Thoracic aorta endothelial cell (primary cell): Measurements from ENCODE around the gene PPP4R1. TPM values are rescaled to one million over a fixed set of nuclear protein-coding genes. Genes with fewer than 3 reads are reported as not detected.

Source experiments
- small RNA-seq: library from RNA; depleted of rRNA; stranded (forward); fragments of <200 nt; gene quantifications from one replicate; pipeline ENCODE3, GENCODE V24; 2012
- total RNA-seq: library from RNA; depleted of rRNA; stranded (reverse); fragments of >200 nt; gene quantifications from 2 replicates; pipeline ENCODE4 v1.2.3, GENCODE V29; 2012

The PPP4R1 gene
- total RNA-seq = 174 and 200 TPM in 2 replicates

DNA sequence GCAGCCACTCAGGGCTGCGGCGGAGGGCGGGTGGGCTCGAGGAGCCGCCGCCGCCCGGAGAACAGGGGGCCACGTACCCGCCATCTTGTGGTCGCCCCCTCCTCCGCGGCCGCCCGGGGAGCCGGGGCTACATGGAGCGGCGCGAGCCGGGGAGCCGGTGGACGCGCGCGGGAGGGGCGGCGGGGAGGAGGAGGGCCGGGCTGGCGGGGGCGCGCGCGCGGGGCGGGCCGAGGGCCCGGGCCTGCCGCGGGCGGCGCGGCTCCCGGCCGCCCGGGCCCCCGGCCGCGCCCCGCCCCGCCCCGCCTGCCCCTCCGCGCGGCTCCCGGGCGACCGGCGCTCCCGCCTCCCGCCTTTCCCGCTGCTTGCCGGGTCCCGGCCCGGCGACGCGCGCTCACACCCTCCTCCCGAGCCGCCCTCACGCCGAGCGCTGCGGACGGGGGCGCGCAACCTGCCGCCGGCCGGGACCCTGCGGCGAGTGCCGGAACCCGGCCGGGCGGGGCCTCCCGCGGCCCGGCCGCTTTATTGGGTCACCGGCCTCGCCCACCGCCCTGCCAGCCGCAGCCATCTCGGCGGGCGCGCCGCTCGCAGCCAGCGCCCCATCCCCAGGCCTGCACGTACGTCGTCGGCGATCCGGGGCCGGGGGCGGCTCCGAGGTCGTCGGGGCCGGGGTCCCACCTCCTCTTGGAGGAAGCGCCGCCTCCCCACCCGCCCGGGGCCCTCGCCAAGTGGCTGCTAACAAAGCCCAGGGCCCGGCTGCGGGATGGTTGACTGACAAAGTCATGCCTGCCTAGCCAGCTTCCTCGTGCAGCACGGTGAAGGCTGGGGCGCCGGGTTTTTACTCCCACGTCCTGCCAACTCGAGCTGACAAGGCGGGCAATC lies at the start of gene PPP4R1:
Gene PPP4R1, minus strand, starts transcription at position 159 of the 879 bp plus-strand sequence. Its CDS starts 75 bp downstream, at position 84.

Small RNA genes within 50 kb of the gene (small RNA-seq; reads per million reads assigned to genes)
- gene RNU2-27P (not detected), gene RNU6-903P (not detected)

Other genes starting within 250 kb of the PPP4R1 start
- gene RALBP1, start 139.0 kb downstream of the PPP4R1 start, total RNA-seq = 96.1 and 99.3 TPM in 2 replicates
- 35.8 and 37.9 TPM in 2 replicates for gene RAB31, start 93.7 kb upstream of the PPP4R1 start, total RNA-seq